Activated T-cell treated with anti-CD3 and anti-CD28 coated beads, Interleukin-2, amount 50 U/mL, for 48 hours (primary cell): Measurements from ENCODE around the gene MYO19.
"Not testable (repeated sequence)": the region's sequence is repeated elsewhere in the genome, so short reads cannot be mapped to it uniquely, and the experiment has no call there.

ENCODE experiments used
- DNase-seq, 2 experiments: peaks; one replicate each; pipeline ENCODE4 v3.0.0-alpha.2; 2020

The MYO19 gene

GRCh38 chr17:36459601-36460000 is 75.1 kb downstream of the MYO19 start:
- no peak for DNase-seq

- no peak for DNase-seq
Observed at GRCh38 chr17:36459045-36459444, 75.6 kb downstream of the MYO19 start.

GRCh38 chr17:36457701-36458100 is 77.0 kb downstream of the MYO19 start:
- DNase-seq, result not testable (repeated sequence)

GRCh38 chr17:36452888-36453287 is 81.8 kb downstream of the MYO19 start:
- not testable (repeated sequence) for DNase-seq

GRCh38 chr17:36449997-36450396 is 84.7 kb downstream of the MYO19 start:
- DNase-seq, result not testable (repeated sequence)
